ENCODE results near the gene RPS6KB2. TPM values are rescaled to one million over a fixed set of nuclear protein-coding genes. Genes with fewer than 3 reads are reported as not detected.
A peak's percentile ranks its signal among the peaks of the same experiment; 100 is the strongest.

Gene RPS6KB2
- total RNA-seq, 4 donors from 2014 or later = 25.6 to 45.0 (median 30.7) TPM

DNA sequence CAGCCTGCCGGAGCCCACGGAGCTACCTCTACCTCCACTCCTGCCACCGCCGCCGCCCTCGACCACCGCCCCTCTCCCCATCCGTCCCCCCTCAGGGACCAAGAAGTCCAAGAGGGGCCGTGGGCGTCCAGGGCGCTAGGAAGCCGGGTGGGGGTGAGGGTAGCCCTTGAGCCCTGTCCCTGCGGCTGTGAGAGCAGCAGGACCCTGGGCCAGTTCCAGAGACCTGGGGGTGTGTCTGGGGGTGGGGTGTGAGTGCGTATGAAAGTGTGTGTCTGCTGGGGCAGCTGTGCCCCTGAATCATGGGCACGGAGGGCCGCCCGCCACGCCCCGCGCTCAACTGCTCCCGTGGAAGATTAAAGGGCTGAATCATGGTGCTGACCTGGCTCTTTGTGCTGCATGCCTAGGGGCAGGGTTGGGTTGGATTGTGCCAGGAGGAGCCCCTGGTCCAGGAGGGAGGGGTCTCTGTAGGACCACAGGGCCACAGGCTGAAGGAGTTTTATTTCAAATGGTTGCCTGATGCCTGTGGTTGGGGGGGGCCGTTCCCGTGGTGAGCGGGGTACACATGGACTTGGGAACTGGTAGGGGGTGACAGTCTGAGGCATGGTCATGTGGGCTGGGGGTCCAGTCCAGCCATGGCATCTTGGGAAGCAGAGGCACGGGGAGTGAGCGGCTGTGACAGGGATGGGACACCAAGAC is 6.9 kb downstream of the RPS6KB2 start:
- DNase-seq = no peak
- H3K9me3 ChIP-seq = no peaks in the 10 kb centered on the region
- intact Hi-C loops (cut with DNase I; ENCODE audit: low total_unique reads) = no loop called here
- H3K4me1 ChIP-seq = peaks cover 0 to 4% of the 10 kb centered on the region in 2 donors
- no peaks in the 10 kb centered on the region for H3K27me3 ChIP-seq
- H3K36me3 ChIP-seq = no peaks in the 10 kb centered on the region
- no peak for TF ChIP-seq POLR2A (IDR thresholded peaks at IDR 0.05)
- TF ChIP-seq, protein P1, sequence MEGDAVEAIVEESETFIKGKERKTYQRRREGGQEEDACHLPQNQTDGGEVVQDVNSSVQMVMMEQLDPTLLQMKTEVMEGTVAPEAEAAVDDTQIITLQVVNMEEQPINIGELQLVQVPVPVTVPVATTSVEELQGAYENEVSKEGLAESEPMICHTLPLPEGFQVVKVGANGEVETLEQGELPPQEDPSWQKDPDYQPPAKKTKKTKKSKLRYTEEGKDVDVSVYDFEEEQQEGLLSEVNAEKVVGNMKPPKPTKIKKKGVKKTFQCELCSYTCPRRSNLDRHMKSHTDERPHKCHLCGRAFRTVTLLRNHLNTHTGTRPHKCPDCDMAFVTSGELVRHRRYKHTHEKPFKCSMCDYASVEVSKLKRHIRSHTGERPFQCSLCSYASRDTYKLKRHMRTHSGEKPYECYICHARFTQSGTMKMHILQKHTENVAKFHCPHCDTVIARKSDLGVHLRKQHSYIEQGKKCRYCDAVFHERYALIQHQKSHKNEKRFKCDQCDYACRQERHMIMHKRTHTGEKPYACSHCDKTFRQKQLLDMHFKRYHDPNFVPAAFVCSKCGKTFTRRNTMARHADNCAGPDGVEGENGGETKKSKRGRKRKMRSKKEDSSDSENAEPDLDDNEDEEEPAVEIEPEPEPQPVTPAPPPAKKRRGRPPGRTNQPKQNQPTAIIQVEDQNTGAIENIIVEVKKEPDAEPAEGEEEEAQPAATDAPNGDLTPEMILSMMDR (IDR thresholded peaks at IDR 0.05) = no peak
- no peak overlapping the region for H3K4me3 ChIP-seq
- peak overlapping the region in 1 of 2 donors; percentile 53 for H3K27ac ChIP-seq

GRCh38 chr11:67435727-67436458 is 7.6 kb downstream of the RPS6KB2 start:
- peak overlapping the region; percentile 53 to 58 for H3K27ac ChIP-seq
- H3K4me3 ChIP-seq = no peak overlapping the region
- TF ChIP-seq POLR2A (IDR thresholded peaks at IDR 0.05) = no peak
- TF ChIP-seq, protein P1 (IDR thresholded peaks at IDR 0.05) = no peak
- no peak for DNase-seq
- peaks cover 0 to 4% of the 10 kb centered on the region in 2 donors for H3K4me1 ChIP-seq
- H3K27me3 ChIP-seq = no peaks in the 10 kb centered on the region
- H3K9me3 ChIP-seq = no peaks in the 10 kb centered on the region
- intact Hi-C loops (cut with DNase I; ENCODE audit: low total_unique reads) = no loop called here
- H3K36me3 ChIP-seq = no peaks in the 10 kb centered on the region

- no peak overlapping the region for H3K4me3 ChIP-seq
- no peaks in the 10 kb centered on the region for H3K36me3 ChIP-seq
- peaks cover 0 to 4% of the 10 kb centered on the region in 2 donors for H3K4me1 ChIP-seq
- intact Hi-C loops (cut with DNase I; ENCODE audit: low total_unique reads) = no loop called here
- peak; percentile 55 to 56 for DNase-seq
- peak overlapping the region; percentile 32 to 58 for H3K27ac ChIP-seq
- no peaks in the 10 kb centered on the region for H3K27me3 ChIP-seq
- no peaks in the 10 kb centered on the region for H3K9me3 ChIP-seq
- TF ChIP-seq, protein P1 (IDR thresholded peaks at IDR 0.05) = no peak
- no peak for TF ChIP-seq POLR2A (IDR thresholded peaks at IDR 0.05)
These were observed 8.3 kb downstream of the RPS6KB2 start for GRCh38 chr11:67436459-67437081.

- Histone ChIP-seq H3K27me3 (no peaks in the 10 kb centered on the region), H3K36me3 (no peaks in the 10 kb centered on the region), H3K9me3 (no peaks in the 10 kb centered on the region), H3K27ac (peak within 1 kb of the TSS; percentile 32 to 58), H3K4me1 (peaks cover 0 to 4% of the 10 kb centered on the region in 2 donors), H3K4me3 (no peak within 1 kb of the TSS)
- no peak for DNase-seq
- TF ChIP-seq, protein P1 (IDR thresholded peaks at IDR 0.05) = no peak
- TF ChIP-seq POLR2A (IDR thresholded peaks at IDR 0.05) = no peak
- intact Hi-C loops (cut with DNase I; ENCODE audit: low total_unique reads) = no loop called here
These were observed 9.0 kb downstream of the RPS6KB2 start, which contains the start of gene PTPRCAP for GRCh38 chr11:67437082-67437808. Gene PTPRCAP (minus strand): TSS chr11:67437682. CDS start chr11:67437619, 63 bp downstream.

Data from uterus (tissue), 4 donors.